ENCODE data around the gene ADGRB3. TPM values are rescaled to one million over a fixed set of nuclear protein-coding genes. Genes with fewer than 3 reads are reported as not detected.

Gene ADGRB3
- total and polyA plus RNA-seq, 4 donors, result 0.21 to 2.3 (median 0.48) TPM

- no peak overlapping the region for H3K27ac ChIP-seq (ENCODE audit: low read depth in 1 of 2, low read length in 2 of 2)
- no peak for DNase-seq (ENCODE audit: low spot score)
- H3K9ac ChIP-seq (ENCODE audit: low read depth in 1 of 2, low read length in 2 of 2), result no peak overlapping the region
- H3K4me1 ChIP-seq (ENCODE audit: control insufficient read depth in 4 of 4, insufficient read depth in 4 of 4, low read length in 3 of 4), result no peaks in the 10 kb centered on the region
- H3K9me3 ChIP-seq (ENCODE audit: control insufficient read depth in 4 of 4, low read length in 3 of 4), result peaks cover 0 to 9% (median 2%) of the 10 kb centered on the region in 4 donors
- H3K36me3 ChIP-seq (ENCODE audit: control insufficient read depth in 4 of 4, insufficient read depth in 3 of 4, low read depth in 1 of 4, low read length in 3 of 4), result no peaks in the 10 kb centered on the region
- no peak overlapping the region for H3K4me3 ChIP-seq (ENCODE audit: low read depth in 1 of 3, low read length in 3 of 3)
- H3K27me3 ChIP-seq (ENCODE audit: control insufficient read depth in 4 of 4, insufficient read depth in 4 of 4, low read length in 3 of 4), result no peaks in the 10 kb centered on the region
- TF ChIP-seq JUND (IDR thresholded peaks at IDR 0.05) (no peak), YY1 (IDR thresholded peaks at IDR 0.05) (no peak), HNF4G (IDR thresholded peaks at IDR 0.05) (no peak), RXRA (IDR thresholded peaks at IDR 0.05) (no peak), CTCF (IDR thresholded peaks at IDR 0.05; ENCODE audit: low read depth, low read length, missing input control) (no peak), RAD21 (IDR thresholded peaks at IDR 0.05) (no peak), TAF1 (conservative IDR thresholded peaks at IDR 0.05) (no peak), ZBTB33 (IDR thresholded peaks at IDR 0.05) (no peak), GABPA (IDR thresholded peaks at IDR 0.05 in 1 of 2, conservative IDR thresholded peaks at IDR 0.05 in 1 of 2) (no peak), HNF4A (conservative IDR thresholded peaks at IDR 0.05) (no peak), MAX (IDR thresholded peaks at IDR 0.05) (no peak), NR2F2 (IDR thresholded peaks at IDR 0.05) (no peak), EGR1 (IDR thresholded peaks at IDR 0.05; ENCODE audit: low read depth in 2 of 2) (no peak), SP1 (IDR thresholded peaks at IDR 0.05) (no peak)
- TF ChIP-seq, protein P1, sequence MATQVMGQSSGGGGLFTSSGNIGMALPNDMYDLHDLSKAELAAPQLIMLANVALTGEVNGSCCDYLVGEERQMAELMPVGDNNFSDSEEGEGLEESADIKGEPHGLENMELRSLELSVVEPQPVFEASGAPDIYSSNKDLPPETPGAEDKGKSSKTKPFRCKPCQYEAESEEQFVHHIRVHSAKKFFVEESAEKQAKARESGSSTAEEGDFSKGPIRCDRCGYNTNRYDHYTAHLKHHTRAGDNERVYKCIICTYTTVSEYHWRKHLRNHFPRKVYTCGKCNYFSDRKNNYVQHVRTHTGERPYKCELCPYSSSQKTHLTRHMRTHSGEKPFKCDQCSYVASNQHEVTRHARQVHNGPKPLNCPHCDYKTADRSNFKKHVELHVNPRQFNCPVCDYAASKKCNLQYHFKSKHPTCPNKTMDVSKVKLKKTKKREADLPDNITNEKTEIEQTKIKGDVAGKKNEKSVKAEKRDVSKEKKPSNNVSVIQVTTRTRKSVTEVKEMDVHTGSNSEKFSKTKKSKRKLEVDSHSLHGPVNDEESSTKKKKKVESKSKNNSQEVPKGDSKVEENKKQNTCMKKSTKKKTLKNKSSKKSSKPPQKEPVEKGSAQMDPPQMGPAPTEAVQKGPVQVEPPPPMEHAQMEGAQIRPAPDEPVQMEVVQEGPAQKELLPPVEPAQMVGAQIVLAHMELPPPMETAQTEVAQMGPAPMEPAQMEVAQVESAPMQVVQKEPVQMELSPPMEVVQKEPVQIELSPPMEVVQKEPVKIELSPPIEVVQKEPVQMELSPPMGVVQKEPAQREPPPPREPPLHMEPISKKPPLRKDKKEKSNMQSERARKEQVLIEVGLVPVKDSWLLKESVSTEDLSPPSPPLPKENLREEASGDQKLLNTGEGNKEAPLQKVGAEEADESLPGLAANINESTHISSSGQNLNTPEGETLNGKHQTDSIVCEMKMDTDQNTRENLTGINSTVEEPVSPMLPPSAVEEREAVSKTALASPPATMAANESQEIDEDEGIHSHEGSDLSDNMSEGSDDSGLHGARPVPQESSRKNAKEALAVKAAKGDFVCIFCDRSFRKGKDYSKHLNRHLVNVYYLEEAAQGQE (IDR thresholded peaks at IDR 0.05), result no peak
- TF ChIP-seq, protein P2, sequence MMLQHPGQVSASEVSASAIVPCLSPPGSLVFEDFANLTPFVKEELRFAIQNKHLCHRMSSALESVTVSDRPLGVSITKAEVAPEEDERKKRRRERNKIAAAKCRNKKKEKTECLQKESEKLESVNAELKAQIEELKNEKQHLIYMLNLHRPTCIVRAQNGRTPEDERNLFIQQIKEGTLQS (IDR thresholded peaks at IDR 0.05), result no peak
Measured at GRCh38 chr6:68868646-68869045, 233.6 kb downstream of the ADGRB3 start.

DNA sequence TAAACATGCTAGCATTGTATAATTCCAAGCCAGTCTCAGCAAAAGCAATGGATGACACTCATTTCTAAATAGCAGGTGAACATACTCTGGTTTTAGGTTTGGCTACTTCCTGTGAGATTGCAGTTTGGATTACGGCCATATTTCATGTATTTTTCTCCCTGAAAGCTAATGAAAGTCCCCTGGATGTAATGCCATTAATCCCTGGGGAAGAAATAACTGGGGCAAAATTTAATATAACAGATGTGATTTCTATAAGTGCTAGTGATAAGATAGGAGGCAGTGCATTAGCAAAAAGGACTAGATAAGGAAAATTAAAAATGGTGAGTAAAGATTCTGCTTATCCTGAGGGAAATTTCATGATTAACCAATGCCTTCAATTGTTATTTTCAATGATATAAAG is 238.2 kb downstream of the ADGRB3 start:
- no peak for DNase-seq (ENCODE audit: low spot score)
- Histone ChIP-seq H3K36me3 (ENCODE audit: control insufficient read depth in 4 of 4, insufficient read depth in 3 of 4, low read depth in 1 of 4, low read length in 3 of 4) (no peaks in the 10 kb centered on the region), H3K4me1 (ENCODE audit: control insufficient read depth in 4 of 4, insufficient read depth in 4 of 4, low read length in 3 of 4) (no peaks in the 10 kb centered on the region), H3K4me3 (ENCODE audit: low read depth in 1 of 3, low read length in 3 of 3) (no peak overlapping the region), H3K9me3 (ENCODE audit: control insufficient read depth in 4 of 4, low read length in 3 of 4) (no peaks in the 10 kb centered on the region), H3K9ac (ENCODE audit: low read depth in 1 of 2, low read length in 2 of 2) (no peak overlapping the region), H3K27me3 (ENCODE audit: control insufficient read depth in 4 of 4, insufficient read depth in 4 of 4, low read length in 3 of 4) (peaks cover 0 to 2% (median 0%) of the 10 kb centered on the region in 4 donors), H3K27ac (ENCODE audit: low read depth in 1 of 2, low read length in 2 of 2) (no peak overlapping the region)
- WGBS, result 51% methylated on average over 1 of the region's 1 CpG
- TF ChIP-seq YY1 (IDR thresholded peaks at IDR 0.05) (no peak), MAX (IDR thresholded peaks at IDR 0.05) (no peak), JUND (IDR thresholded peaks at IDR 0.05) (no peak), NR2F2 (IDR thresholded peaks at IDR 0.05) (no peak), CTCF (IDR thresholded peaks at IDR 0.05; ENCODE audit: low read depth, low read length, missing input control) (no peak)
